MM.1S (cell line): ENCODE data around the gene TTLL3.

Source experiments
- DNase-seq: peaks from one replicate; pipeline ENCODE4 v3.0.0-alpha.2; 2015
- H2AFZ ChIP-seq: fragments of 300-600 bp; sonication (generic); 2 replicates; pipeline ENCODE4 v1.6.0; 2016; ENCODE audit warnings: antibody characterized with exemption, low read length
- H3F3A ChIP-seq: fragments of 300-600 bp; sonication (generic); 2 replicates; pipeline ENCODE4 v1.6.1; 2016; ENCODE audit warnings: mild to moderate bottlenecking, antibody characterized with exemption, low read length, moderate library complexity, mixed read lengths; ENCODE audit not compliant: insufficient read depth
- H3K27ac ChIP-seq: fragments of 300-600 bp; sonication (generic); 2 replicates; pipeline ENCODE4 v1.5.1; 2016; ENCODE audit warnings: mild to moderate bottlenecking, low read length
- H3K27me3 ChIP-seq: fragments of 300-600 bp; sonication (generic); replicated peaks from 2 replicates; pipeline ENCODE4 v1.6.0; 2016; ENCODE audit warnings: low read length; ENCODE audit not compliant: insufficient read depth
- H3K36me3 ChIP-seq: fragments of 300-600 bp; sonication (generic); replicated peaks from 2 replicates; pipeline ENCODE4 v1.6.1; 2016; ENCODE audit warnings: mild to moderate bottlenecking, low read length, mixed read lengths; ENCODE audit not compliant: insufficient read depth
- H3K4me1 ChIP-seq: fragments of 300-600 bp; sonication (generic); 2 replicates; pipeline ENCODE4 v1.6.1; 2016; ENCODE audit warnings: low read length, mixed read lengths
- H3K4me2 ChIP-seq: fragments of 300-600 bp; sonication (generic); 2 replicates; pipeline ENCODE4 v1.6.0; 2016; ENCODE audit warnings: low read depth, low read length
- H3K4me3 ChIP-seq: fragments of 300-600 bp; sonication (generic); 2 replicates; pipeline ENCODE4 v1.5.1; 2016; ENCODE audit warnings: low read length, mixed read lengths
- H3K79me2 ChIP-seq: fragments of 300-600 bp; sonication (generic); 2 replicates; pipeline ENCODE4 v1.6.1; 2016; ENCODE audit warnings: mixed run types, low read length, mixed read lengths
- H3K9ac ChIP-seq: fragments of 300-600 bp; sonication (generic); 2 replicates; pipeline ENCODE4 v1.6.1; 2016; ENCODE audit warnings: low read length, mixed read lengths
- H3K9me2 ChIP-seq: fragments of 300-600 bp; sonication (generic); replicated peaks from 2 replicates; pipeline ENCODE4 v1.6.1; 2016; ENCODE audit warnings: mild to moderate bottlenecking, low read length, mixed read lengths; ENCODE audit not compliant: insufficient read depth
- H3K9me3 ChIP-seq: fragments of 300-600 bp; sonication (generic); replicated peaks from 2 replicates; pipeline ENCODE4 v1.6.1; 2016; ENCODE audit warnings: mild to moderate bottlenecking, low read length, mixed read lengths; ENCODE audit not compliant: insufficient read depth
- H4K20me1 ChIP-seq: fragments of 300-600 bp; sonication (generic); 2 replicates; pipeline ENCODE4 v1.6.1; 2016; ENCODE audit warnings: mild to moderate bottlenecking, low read length, moderate library complexity, mixed read lengths; ENCODE audit not compliant: insufficient read depth
- EZH2 ChIP-seq: fragments of 300-600 bp; sonication (generic); optimal IDR thresholded peaks from 2 replicates; pipeline ENCODE3; 2017; ENCODE audit warnings: low read depth, mild to moderate bottlenecking, antibody characterized with exemption, low read length, mixed read lengths
- EZH2phosphoT487 ChIP-seq: fragments of 300-600 bp; sonication (generic); IDR thresholded peaks from 2 replicates; pipeline ENCODE4 v1.6.1; 2018; ENCODE audit warnings: antibody characterized with exemption, low read length
- TF ChIP-seq, protein P1 (sequence below): fragments of 300-600 bp; sonication (generic); IDR thresholded peaks from 2 replicates; pipeline ENCODE4 v1.5.1; 2016; ENCODE audit warnings: antibody characterized with exemption, low read length, mixed read lengths

Gene TTLL3

GRCh38 chr3:9806137-9806536, 3.9 kb upstream of the TTLL3 start:
- Histone ChIP-seq H3K4me1 (no peaks in the 10 kb centered on the region), H4K20me1 (no peaks in the 10 kb centered on the region), H3K27me3 (no peaks in the 10 kb centered on the region), H3K9me2 (no peaks in the 10 kb centered on the region), H2AFZ (no peak overlapping the region), H3K36me3 (peaks cover 18% of the 10 kb centered on the region; the same call in 1 of the 2 replicates), H3K4me2 (no peak overlapping the region), H3K27ac (no peak overlapping the region), H3F3A (peaks cover 11% of the 10 kb centered on the region; the same call in 1 of the 2 replicates), H3K9me3 (no peaks in the 10 kb centered on the region), H3K79me2 (no peaks in the 10 kb centered on the region), H3K4me3 (no peak overlapping the region), H3K9ac (no peak overlapping the region)
- no peak for DNase-seq
- TF ChIP-seq, protein P1, sequence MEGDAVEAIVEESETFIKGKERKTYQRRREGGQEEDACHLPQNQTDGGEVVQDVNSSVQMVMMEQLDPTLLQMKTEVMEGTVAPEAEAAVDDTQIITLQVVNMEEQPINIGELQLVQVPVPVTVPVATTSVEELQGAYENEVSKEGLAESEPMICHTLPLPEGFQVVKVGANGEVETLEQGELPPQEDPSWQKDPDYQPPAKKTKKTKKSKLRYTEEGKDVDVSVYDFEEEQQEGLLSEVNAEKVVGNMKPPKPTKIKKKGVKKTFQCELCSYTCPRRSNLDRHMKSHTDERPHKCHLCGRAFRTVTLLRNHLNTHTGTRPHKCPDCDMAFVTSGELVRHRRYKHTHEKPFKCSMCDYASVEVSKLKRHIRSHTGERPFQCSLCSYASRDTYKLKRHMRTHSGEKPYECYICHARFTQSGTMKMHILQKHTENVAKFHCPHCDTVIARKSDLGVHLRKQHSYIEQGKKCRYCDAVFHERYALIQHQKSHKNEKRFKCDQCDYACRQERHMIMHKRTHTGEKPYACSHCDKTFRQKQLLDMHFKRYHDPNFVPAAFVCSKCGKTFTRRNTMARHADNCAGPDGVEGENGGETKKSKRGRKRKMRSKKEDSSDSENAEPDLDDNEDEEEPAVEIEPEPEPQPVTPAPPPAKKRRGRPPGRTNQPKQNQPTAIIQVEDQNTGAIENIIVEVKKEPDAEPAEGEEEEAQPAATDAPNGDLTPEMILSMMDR: no peak
- TF ChIP-seq EZH2 (no peak), EZH2phosphoT487 (no peak)

- Histone ChIP-seq H3F3A (peaks cover 11% of the 10 kb centered on the region; the same call in 1 of the 2 replicates), H3K9me3 (no peaks in the 10 kb centered on the region), H3K4me1 (no peaks in the 10 kb centered on the region), H3K27ac (no peak overlapping the region), H3K27me3 (no peaks in the 10 kb centered on the region), H3K79me2 (no peaks in the 10 kb centered on the region), H3K9ac (no peak overlapping the region), H3K4me2 (no peak overlapping the region), H3K4me3 (no peak overlapping the region), H3K9me2 (no peaks in the 10 kb centered on the region), H2AFZ (no peak overlapping the region), H4K20me1 (no peaks in the 10 kb centered on the region), H3K36me3 (0 out of 2 replicates have a peak, but pooled peaks cover 15% of the 10 kb centered on the region)
- DNase-seq: no peak
- TF ChIP-seq EZH2 (no peak), EZH2phosphoT487 (no peak)
- TF ChIP-seq, protein P1: no peak
These were observed 3.1 kb upstream of the TTLL3 start for GRCh38 chr3:9806688-9807589.

GRCh38 chr3:9807981-9808344, 2.1 kb upstream of the TTLL3 start:
- Histone ChIP-seq H3K9ac (no peak overlapping the region), H2AFZ (no peak overlapping the region), H3K4me3 (no peak overlapping the region), H3K4me1 (no peaks in the 10 kb centered on the region), H3K9me2 (no peaks in the 10 kb centered on the region), H3K36me3 (0 out of 2 replicates have a peak, but pooled peaks cover 15% of the 10 kb centered on the region), H3F3A (peaks cover 11% of the 10 kb centered on the region; the same call in 1 of the 2 replicates), H3K4me2 (no peak overlapping the region), H3K27me3 (no peaks in the 10 kb centered on the region), H3K9me3 (no peaks in the 10 kb centered on the region), H4K20me1 (no peaks in the 10 kb centered on the region), H3K27ac (no peak overlapping the region), H3K79me2 (no peaks in the 10 kb centered on the region)
- DNase-seq: no peak
- no peak for TF ChIP-seq EZH2
- TF ChIP-seq, protein P1: no peak
- no peak for TF ChIP-seq EZH2phosphoT487
